GM21360 (cell line): ENCODE results near the gene ALKBH4.
"Not testable (repeated sequence)": the region's sequence is repeated elsewhere in the genome, so short reads cannot be mapped to it uniquely, and the experiment has no call there.

Experiments used
- ATAC-seq: cut with Tn5 transposase; IDR thresholded peaks from one replicate; pipeline ENCODE4 v1.9.1; 2021; ENCODE audit warnings: mild to moderate bottlenecking, moderate library complexity; ENCODE audit not compliant: unreplicated experiment

Gene ALKBH4

GRCh38 chr7:102464577-102465280 is at the start of gene ALKBH4, which contains the start of gene LRWD1:
TSS of gene ALKBH4 (minus strand) at chr7:102464863. CDS start at chr7:102464836, 27 bp downstream.
TSS of gene LRWD1 (plus strand) at chr7:102464984. CDS start at chr7:102465081, 97 bp downstream.
- peak; percentile 83 for ATAC-seq

GRCh38 chr7:102512642-102513221 is 48.1 kb upstream of the ALKBH4 start:
- ATAC-seq: not testable (repeated sequence)

GRCh38 chr7:102511860-102512522 is 47.3 kb upstream of the ALKBH4 start:
- peak; percentile 40 for ATAC-seq

- ATAC-seq: not testable (repeated sequence)
Measured at GRCh38 chr7:102510575-102510974, 45.9 kb upstream of the ALKBH4 start.

GRCh38 chr7:102507410-102508088 is 42.9 kb upstream of the ALKBH4 start:
- ATAC-seq: not testable (repeated sequence)

GRCh38 chr7:102505298-102506185 is 40.9 kb upstream of the ALKBH4 start:
- ATAC-seq: not testable (repeated sequence)

GRCh38 chr7:102503141-102503540 is 38.5 kb upstream of the ALKBH4 start:
- ATAC-seq: not testable (repeated sequence)

- ATAC-seq: not testable (repeated sequence)
Measured at GRCh38 chr7:102498321-102498720, 33.7 kb upstream of the ALKBH4 start.

GRCh38 chr7:102497308-102497707 is 32.6 kb upstream of the ALKBH4 start:
- not testable (repeated sequence) for ATAC-seq

GRCh38 chr7:102496861-102497260 is 32.2 kb upstream of the ALKBH4 start:
- not testable (repeated sequence) for ATAC-seq

- ATAC-seq: peak; percentile 55
Measured at GRCh38 chr7:102494473-102495149, 29.9 kb upstream of the ALKBH4 start.

GRCh38 chr7:102494026-102494425 is 29.4 kb upstream of the ALKBH4 start:
- not testable (repeated sequence) for ATAC-seq

GRCh38 chr7:102493220-102493935 is 28.7 kb upstream of the ALKBH4 start:
- ATAC-seq: peak; percentile 24

GRCh38 chr7:102490529-102491075 is 25.9 kb upstream of the ALKBH4 start:
- peak; percentile 58 for ATAC-seq

GRCh38 chr7:102484317-102484716 is 19.7 kb upstream of the ALKBH4 start:
- ATAC-seq: not testable (repeated sequence)

- not testable (repeated sequence) for ATAC-seq
Measured at GRCh38 chr7:102481962-102482361, 17.3 kb upstream of the ALKBH4 start.

GRCh38 chr7:102479982-102480637 is 15.4 kb upstream of the ALKBH4 start:
- ATAC-seq: not testable (repeated sequence)

GRCh38 chr7:102479209-102479584 is 14.5 kb upstream of the ALKBH4 start:
- peak; percentile 34 for ATAC-seq
